ENCODE results near the gene ADAMTS17.

The ADAMTS17 gene

DNA sequence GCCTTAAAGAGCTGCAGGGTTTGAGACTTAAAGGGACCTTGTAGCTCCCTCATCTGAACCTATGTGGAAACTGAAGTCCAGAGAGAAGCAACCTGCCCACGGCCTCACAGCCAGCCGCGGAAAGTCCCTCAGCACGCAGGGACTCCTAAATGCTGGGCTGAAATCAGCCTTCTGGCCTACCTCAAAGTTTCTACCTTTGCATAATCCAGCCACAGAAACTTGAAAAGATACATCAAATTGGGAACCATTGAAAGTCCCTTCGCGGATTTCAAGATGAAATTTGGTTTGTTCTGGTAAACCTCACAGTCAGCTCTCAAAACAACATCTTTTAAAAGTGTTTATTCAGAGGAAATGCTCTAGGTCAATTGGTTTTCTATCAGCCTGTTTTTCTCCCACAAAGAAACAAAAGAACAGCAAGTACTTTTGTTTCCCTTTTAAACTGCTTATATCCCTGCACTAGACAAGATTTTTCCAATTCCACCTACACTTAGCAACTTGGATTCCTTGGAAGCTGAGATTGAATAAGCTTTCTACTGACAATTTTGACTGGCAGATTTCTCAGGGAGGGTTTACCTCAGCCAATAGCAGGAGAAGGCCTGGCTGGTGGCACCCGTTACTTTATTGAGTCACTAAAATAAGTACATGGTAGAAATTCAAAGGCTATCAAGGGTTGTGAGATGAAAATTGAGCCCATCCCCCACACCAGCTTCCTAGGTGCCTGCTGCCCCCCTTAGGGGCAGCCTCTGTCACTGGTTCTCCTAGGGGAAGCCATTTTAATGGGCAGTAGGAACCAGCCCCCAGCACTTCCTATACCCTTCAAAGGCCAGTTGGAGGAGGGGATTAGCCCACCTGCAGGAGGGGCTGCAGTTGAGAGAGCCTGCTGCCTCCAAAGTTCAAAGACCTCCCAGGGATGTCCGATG is 171.2 kb downstream of the ADAMTS17 start:
- TF ChIP-seq RAD21 (IDR thresholded peaks at IDR 0.05; ENCODE audit: low read depth) (no peak), EGR1 (IDR thresholded peaks at IDR 0.05) (no peak), EP300 (IDR thresholded peaks at IDR 0.05; ENCODE audit: borderline replicate concordance) (no peak), CEBPB (IDR thresholded peaks at IDR 0.05) (no peak)
- TF ChIP-seq, protein P1, sequence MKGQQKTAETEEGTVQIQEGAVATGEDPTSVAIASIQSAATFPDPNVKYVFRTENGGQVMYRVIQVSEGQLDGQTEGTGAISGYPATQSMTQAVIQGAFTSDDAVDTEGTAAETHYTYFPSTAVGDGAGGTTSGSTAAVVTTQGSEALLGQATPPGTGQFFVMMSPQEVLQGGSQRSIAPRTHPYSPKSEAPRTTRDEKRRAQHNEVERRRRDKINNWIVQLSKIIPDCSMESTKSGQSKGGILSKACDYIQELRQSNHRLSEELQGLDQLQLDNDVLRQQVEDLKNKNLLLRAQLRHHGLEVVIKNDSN (IDR thresholded peaks at IDR 0.05), result no peak
- TF ChIP-seq, protein P2, sequence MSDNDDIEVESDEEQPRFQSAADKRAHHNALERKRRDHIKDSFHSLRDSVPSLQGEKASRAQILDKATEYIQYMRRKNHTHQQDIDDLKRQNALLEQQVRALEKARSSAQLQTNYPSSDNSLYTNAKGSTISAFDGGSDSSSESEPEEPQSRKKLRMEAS (IDR thresholded peaks at IDR 0.05), result no peak

- TF ChIP-seq TAF1 (IDR thresholded peaks at IDR 0.05; ENCODE audit: low read depth), result no peak
- TF ChIP-seq RAD21 (IDR thresholded peaks at IDR 0.05; ENCODE audit: low read depth), result no peak
- no peak for TF ChIP-seq NFIC (IDR thresholded peaks at IDR 0.05)
- TF ChIP-seq, protein P1 (IDR thresholded peaks at IDR 0.05), result no peak
- no peak for TF ChIP-seq TEAD4 (IDR thresholded peaks at IDR 0.05)
- TF ChIP-seq, protein P2 (IDR thresholded peaks at IDR 0.05), result no peak
- no peak for TF ChIP-seq CREB1 (IDR thresholded peaks at IDR 0.05; ENCODE audit: low read depth)
- TF ChIP-seq FOXM1 (IDR thresholded peaks at IDR 0.05; ENCODE audit: borderline replicate concordance, low read depth), result no peak
- no peak for TF ChIP-seq ZBTB7A (IDR thresholded peaks at IDR 0.05; ENCODE audit: low read depth)
- no peak for TF ChIP-seq TCF12 (IDR thresholded peaks at IDR 0.05; ENCODE audit: low read depth)
- TF ChIP-seq YY1 (IDR thresholded peaks at IDR 0.05; ENCODE audit: low read depth), result no peak
- TF ChIP-seq CEBPB (IDR thresholded peaks at IDR 0.05), result no peak
- TF ChIP-seq EP300 (IDR thresholded peaks at IDR 0.05; ENCODE audit: borderline replicate concordance), result no peak
- TF ChIP-seq EGR1 (IDR thresholded peaks at IDR 0.05), result no peak
- TF ChIP-seq, protein P3, sequence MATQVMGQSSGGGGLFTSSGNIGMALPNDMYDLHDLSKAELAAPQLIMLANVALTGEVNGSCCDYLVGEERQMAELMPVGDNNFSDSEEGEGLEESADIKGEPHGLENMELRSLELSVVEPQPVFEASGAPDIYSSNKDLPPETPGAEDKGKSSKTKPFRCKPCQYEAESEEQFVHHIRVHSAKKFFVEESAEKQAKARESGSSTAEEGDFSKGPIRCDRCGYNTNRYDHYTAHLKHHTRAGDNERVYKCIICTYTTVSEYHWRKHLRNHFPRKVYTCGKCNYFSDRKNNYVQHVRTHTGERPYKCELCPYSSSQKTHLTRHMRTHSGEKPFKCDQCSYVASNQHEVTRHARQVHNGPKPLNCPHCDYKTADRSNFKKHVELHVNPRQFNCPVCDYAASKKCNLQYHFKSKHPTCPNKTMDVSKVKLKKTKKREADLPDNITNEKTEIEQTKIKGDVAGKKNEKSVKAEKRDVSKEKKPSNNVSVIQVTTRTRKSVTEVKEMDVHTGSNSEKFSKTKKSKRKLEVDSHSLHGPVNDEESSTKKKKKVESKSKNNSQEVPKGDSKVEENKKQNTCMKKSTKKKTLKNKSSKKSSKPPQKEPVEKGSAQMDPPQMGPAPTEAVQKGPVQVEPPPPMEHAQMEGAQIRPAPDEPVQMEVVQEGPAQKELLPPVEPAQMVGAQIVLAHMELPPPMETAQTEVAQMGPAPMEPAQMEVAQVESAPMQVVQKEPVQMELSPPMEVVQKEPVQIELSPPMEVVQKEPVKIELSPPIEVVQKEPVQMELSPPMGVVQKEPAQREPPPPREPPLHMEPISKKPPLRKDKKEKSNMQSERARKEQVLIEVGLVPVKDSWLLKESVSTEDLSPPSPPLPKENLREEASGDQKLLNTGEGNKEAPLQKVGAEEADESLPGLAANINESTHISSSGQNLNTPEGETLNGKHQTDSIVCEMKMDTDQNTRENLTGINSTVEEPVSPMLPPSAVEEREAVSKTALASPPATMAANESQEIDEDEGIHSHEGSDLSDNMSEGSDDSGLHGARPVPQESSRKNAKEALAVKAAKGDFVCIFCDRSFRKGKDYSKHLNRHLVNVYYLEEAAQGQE (IDR thresholded peaks at IDR 0.05; ENCODE audit: low read depth), result no peak
These were observed 172.0 kb downstream of the ADAMTS17 start for GRCh38 chr15:100169615-100170290.

DNA sequence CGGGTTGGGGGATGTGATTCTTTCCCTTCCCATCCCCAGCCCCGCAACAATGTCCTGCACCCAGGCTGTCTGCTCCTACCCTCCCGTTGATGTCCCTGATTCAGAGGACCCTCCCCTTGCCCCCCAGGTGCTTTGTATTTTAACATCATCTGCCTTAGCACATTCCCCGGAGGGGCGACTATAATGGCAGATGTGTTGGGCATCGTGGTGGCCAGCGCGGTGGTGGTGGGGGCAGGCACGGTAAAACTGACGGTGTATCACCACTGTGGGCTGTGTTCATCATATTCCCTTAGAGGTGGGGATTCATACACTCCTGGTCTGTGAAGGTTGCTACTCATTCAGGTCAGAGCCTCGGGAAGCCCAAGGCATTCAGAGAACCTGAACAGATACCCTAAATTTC is 173.0 kb downstream of the ADAMTS17 start:
- TF ChIP-seq EP300 (IDR thresholded peaks at IDR 0.05; ENCODE audit: borderline replicate concordance), result no peak

GRCh38 chr15:100167884-100168375 is 173.8 kb downstream of the ADAMTS17 start:
- TF ChIP-seq RAD21 (IDR thresholded peaks at IDR 0.05; ENCODE audit: low read depth) (no peak), EP300 (IDR thresholded peaks at IDR 0.05; ENCODE audit: borderline replicate concordance) (no peak)
- TF ChIP-seq, protein P1 (IDR thresholded peaks at IDR 0.05), result no peak

- TF ChIP-seq, protein P1 (IDR thresholded peaks at IDR 0.05), result no peak
- TF ChIP-seq RAD21 (IDR thresholded peaks at IDR 0.05; ENCODE audit: low read depth) (no peak), FOXM1 (IDR thresholded peaks at IDR 0.05; ENCODE audit: borderline replicate concordance, low read depth) (no peak)
- TF ChIP-seq, protein P3 (IDR thresholded peaks at IDR 0.05; ENCODE audit: low read depth), result no peak
These were observed 175.5 kb downstream of the ADAMTS17 start for GRCh38 chr15:100166313-100166712.

All from Ishikawa (cell line).